Embryonic facial prominence (tissue), 1 donor: Measurements from ENCODE around the gene LZIC.
"Not testable (repeated sequence)": the region's sequence is repeated elsewhere in the genome, so short reads cannot be mapped to it uniquely, and the experiment has no call there.

Experiments
- DNase-seq: peaks from one replicate; pipeline ENCODE4 v3.0.0-alpha.2; 2016; ENCODE audit errors: extremely low spot score

Gene LZIC

DNA sequence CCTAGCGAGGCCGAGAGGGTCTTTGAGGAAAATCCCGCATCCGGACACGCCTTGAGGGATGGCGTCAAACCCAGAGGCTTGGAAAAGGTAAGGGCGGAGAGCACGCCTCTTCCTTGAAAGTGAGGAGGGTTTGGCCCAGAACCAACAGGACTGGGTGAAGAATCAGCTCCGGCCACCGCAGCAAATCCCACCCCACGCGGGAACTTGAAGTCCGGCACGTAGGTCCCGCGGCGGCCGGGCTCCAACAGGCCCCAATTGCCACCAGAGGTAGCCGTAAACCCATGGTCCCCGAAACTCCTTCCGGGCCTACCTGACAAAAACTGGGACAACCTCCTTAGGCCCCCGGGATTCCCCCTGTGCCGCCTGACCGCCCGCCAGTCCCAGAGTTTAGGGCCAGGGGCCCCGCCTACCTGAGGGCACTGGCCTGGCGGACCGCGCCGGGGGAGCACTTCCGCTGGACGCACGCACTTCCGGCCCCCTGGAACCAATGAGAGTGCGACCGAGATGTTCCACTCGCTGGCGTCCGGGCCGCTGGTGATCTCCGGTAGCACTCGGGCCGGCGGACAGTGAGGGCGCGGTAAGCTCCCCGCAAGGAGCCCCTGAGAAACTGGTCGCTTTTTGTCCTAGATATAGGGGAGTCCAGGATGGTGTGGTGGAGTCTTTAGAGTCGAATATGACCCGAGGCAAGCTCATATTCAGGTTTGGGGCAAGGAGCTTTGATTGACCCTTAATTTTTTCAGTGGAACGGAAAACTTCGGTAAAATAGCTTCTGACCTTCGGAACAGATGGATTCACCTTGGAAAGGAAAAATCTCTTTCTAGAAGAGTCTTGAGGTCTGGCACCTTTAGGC is at the start of gene LZIC, which contains the start of gene NMNAT1:
TSS of gene LZIC (minus strand) at position 453 of the 850 bp plus-strand sequence. CDS start 6,772 bp downstream, outside the sequence.
TSS of gene NMNAT1 (plus strand) at position 537 of the 850 bp plus-strand sequence. CDS start 28,599 bp downstream, outside the sequence.
- peak; percentile 83 for DNase-seq

DNA sequence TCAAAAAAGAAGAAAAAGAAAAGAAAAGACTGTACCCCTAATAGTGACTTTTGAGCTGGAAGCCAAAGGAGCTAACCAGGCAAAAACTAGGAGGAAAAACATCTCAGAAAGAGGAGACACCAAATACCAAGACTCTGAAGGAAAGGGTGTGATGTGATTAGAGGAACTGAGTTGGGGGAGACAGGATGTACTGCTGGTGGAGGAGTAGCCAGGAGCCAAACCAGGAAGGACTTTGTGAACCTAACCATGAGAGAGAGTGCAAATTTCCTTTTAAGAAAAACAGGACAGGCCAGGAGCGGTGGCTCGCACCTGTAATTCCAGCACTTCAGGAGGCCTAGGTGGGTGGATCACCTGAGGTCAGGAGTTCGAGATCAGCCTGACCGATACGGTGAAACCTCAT is 49.7 kb upstream of the LZIC start:
- DNase-seq: no peak

DNA sequence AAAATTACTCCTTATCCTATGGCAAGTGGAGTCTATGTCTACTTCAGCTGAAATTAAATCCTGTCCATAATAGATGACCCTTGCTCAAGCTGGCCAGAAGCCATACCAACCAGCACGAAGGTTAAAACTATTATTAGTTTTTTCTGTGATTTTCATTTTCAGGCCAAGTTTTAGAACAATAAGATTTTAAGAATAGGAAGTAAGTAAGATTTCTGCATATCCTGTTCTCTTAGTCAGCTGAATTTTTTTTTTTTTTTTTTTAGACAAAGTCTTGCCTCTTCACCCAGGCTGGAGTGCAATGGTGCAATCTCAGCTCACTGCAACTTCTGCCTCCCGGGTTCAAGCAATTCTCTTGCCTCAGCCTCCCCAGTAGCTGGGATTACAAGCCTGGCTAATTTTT is 47.8 kb upstream of the LZIC start:
- no peak for DNase-seq

DNA sequence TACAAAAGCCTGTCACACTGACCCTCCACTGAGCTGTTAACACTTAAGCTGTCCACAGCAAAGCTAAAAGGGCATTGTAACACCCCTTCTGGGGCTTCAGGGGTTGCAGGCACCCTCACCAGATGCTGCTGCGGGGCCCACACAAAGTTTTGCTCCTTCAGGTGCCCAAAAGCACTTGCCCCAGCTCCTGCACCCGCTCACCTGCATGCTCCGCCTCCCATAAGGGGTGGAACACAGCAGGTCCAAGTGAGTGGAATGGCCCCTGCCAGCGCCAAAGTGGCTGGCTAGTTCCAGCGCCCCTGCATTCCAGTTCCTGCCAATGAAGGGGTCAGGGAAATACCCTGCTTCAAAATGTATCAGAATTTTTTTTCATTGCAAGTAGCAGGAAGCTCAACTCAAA is 46.6 kb upstream of the LZIC start:
- no peak for DNase-seq

DNA sequence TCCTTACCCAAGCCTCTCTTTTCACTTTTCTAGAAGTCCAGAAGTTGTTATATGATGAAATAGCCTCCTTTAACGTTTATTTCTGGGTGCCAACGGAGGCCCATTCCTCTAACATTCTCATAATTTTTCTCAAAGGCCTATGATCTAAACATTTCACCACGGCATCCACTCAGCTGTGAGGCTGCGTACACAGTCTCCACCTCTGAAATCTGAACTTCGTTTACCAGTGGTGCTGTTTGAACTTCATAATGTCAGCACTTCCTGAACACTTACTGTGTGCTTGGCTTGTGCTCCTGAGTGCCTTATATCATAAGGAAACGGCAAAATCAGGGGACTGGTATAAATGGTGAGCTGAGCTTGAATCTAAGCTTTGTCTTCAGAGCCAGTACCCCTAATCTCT is 41.8 kb upstream of the LZIC start:
- DNase-seq: no peak

DNA sequence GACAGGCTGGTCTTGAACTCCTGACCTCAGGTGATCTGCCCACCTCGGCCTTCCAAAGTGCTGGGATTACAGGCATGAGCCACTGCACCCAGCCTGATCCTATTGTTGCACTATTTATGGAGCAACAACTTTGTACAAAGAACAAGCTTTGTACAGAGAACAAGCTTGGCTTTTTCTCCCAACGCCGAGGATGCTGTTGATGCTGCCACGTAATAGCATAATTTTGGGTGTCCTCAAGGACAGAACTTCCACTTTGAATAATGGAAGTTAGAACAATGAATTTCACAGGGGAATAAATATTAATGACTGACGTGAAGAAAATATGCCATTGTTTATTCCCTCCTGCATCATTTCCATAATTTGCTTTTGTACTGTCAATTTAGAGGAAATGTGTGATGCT is 41.1 kb upstream of the LZIC start:
- DNase-seq: no peak

DNA sequence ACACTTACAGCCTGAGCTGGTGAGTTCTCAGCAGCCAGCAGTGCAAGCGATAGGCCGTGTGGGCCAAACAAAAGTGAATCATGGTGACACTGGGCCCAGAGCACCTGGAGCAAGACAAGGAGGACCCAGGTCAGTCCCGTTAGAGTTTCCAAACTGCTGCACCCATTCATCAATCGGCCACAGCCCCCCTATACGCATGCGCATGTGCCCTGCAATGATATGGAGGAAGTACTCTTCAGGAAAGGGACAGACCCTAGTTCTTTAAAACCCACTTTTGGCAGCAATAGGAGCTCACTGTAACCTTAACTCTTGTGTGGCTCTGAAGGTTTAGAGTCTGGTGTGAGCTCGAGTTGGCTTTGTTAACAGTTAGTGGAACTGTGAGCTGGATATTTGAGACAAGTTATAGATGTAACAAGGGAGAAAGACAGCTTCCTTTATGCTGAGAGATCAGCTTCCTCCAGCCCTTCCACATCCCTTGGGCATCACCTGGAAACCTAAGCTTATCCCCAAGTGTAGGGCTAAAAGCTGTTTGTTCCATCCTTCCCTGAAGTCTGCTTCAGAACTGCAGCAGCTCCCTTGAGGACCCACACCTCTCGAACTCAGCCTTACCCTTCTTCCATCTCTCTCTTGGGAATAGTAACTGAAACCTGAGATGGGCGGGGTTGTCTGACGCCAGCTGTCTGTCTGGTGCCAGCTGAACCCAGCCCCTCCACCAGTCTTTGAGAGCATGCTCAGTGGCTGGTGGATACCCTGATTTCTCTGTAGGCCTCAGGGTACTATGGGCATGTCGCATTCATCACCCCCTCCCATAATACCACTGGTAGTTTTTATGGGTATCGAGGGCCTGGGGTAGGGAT is 17.7 kb upstream of the LZIC start:
- no peak for DNase-seq

DNA sequence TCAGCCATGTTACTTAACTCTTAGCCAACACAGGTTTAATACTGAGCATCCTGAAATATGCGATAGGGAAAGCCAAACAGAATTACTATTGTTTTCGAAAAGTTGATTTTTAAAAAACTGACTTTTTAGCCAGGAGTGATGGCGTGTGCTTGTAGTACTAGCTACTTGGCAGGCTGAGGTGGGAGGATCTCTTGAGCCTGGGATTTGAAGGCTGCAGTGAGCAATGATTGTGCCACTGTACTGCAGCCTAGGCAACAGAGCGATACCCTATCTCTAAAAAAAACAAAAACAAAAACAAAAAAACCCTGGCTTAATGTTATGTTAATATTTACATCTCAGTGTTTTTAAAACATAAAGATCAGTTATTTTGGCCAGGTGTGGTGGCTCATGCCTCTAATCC is 16.8 kb upstream of the LZIC start:
- DNase-seq: no peak

DNA sequence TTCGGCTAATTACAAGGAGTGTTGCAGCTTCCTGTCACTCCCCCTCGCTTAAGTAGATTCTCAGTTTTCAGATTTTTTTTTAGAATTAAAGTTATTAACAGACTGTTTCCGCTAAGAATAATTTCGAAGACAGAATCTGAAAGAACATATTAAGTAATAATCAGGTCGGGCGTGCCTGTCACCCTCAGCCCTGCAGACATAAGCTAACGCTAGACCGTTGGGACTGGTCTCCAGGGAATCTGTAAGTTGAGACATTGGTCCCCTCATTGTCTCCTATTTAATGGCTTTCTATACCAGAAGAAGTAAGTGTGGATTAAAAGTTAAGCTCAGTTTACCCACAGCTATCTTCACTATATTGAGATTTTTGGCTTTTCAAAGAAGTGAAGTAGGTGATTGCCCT is 14.5 kb upstream of the LZIC start:
- no peak for DNase-seq

DNA sequence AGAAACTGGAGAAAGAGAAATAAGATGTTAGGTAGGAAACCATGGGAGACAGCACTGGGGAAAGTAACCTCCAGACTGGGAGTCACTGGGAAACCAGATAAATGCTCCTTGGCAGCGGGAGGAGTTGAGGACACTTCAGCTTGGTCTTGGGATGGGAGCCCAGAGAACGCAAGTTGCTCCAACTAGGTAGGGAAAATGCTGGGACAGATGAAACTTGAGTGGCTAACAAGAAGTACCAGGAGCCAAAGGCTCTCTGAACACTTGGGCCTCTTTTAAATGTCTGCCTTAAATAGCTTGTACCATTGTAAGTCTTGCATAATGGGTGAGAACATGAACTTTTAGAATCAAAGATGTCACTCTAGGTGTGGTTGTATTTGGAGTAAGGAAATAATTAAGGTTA is 3.1 kb upstream of the LZIC start:
- no peak for DNase-seq

DNA sequence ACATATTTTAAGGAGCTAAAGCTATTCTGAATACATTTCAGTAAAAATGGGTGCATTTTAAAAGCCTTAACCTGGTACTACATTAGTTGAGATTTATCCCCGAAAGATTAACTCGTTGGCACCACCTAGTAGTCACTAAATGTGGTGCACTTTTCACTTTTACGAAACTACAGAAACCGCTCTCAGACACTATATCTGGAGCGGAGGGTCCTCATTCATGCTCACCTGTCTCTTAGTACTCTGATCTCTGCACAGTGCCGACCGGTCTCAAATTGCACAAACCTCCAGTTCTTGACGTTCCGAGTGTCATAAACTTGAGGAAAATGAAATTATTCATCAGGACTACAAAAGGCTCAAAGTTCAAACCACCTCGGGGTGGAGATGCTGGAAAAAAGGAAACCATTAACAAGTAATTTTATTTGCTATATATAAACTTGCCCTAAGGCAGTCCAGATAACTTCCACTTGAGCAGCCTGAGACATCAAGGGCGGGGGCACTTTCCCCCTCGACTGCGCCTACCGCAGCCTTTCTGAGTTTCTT is 722 bp downstream of the LZIC start:
- DNase-seq: no peak

DNA sequence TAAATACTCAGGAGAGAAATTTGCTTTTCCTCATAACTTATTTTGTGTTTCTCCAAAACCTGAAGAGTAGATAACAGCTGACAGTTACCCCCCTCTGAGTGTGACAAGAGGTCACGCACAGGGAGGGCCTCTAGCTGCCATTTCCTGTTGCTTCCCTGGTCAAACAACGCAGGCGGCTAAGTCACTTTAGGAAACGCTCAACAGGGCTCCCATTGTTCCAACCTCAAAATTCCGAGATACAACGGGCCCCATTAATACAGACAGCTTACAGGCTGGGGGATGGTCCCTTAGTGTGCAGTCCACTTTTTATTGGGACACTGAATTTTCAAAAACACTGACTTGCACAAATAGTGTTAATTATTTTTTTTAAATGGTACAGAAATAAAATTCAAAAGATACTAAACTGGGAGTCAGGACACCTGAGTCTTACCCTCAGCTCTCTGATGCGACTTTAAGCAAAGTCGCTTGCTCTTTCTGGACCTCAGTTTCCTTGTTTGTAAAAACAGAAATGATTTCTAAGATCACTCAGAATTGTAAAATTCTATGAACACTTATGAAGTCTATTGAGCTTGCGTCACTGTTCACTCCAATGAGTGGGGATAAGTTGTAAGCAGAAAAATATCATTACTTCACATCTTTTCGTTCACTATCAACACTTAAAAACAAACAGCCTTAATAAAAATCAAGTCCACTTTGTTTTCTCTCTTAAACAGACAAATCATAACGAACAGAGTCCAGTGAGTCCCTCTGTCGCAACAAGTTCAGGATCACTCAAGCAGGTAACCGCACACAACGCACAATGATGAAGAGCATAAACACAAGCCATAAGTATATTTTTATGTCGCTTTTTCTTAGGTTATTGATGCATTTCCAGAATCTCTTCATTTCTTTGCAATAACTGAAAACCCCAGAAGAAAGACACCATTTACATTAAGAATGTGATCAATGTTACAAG is 13.5 kb downstream of the LZIC start:
- DNase-seq: no peak

DNA sequence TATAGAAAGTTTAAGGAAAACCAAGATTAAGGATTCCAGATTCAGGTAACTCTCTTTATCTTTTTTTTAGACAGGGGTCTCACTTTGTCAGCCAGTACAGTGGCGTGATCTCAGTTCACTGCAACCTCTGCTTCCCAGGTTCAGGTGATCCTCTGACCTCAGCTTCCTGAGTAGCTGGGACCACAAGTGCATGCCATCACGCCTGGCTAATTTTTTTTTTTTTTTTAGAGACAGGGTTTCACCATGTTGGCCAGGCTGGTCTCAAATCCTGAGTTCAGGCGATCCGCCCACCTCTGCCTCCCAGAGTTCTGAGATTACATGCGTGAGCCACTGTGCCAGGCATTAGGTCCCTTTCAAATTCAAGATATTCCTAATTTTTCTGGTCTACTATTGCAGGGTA is 15.9 kb downstream of the LZIC start:
- DNase-seq: no peak

DNA sequence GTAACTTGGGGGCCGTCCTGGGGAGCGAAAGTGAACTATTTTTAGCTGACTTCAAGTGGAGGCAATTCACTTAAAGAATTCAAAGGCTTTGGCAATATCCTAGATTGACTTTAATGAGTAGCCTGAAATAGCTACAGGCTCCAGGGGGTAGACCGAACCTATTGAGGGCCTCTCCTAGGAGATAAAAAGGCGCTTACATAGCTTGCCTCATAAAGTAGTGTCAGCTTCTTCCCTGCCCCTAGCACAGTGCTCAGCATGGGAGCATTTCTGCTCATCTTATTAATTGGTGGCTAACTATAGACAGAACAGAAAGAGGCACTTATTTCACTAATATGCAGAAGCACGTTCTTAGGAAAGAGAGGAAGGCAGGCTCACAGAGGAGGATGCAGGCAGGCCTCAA is 20.8 kb downstream of the LZIC start:
- no peak for DNase-seq

DNA sequence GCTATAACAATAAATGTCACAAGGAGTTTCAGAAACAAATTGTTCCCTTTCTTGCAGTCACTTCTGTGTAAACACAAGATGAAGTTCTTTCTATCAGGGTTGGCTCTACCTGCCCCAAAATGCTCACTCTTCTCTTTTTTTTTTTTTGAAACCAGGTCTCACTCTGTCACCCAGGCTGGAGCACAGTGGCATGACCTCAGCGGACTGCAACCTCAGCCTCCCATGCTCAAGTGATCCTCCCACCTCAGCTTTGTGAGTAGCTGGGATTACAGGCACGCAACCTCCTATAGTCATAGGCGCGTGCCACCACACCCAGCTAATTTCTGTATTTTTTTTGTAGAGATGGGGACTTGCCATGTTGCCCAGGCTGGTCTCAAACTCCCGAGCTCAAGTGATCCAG is 22.6 kb downstream of the LZIC start:
- DNase-seq: no peak

DNA sequence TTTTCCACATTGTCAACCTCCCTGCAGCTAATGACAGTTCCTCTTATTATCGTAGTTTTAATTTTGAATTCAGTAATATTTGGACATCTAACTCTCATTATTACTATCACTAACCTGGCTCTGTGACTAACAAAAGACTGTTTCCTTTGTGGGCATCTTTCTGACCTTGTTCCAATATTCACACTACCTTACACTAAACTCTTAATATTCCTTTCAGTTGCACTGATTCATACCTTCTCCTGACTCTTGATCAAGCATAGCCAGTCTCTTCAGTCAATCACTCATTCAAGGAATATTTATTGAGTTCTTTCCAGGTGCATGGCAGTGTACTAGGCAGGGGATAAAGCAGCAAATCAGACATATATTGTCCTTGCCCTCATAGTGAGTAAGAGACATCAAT is 25.3 kb downstream of the LZIC start:
- no peak for DNase-seq

DNA sequence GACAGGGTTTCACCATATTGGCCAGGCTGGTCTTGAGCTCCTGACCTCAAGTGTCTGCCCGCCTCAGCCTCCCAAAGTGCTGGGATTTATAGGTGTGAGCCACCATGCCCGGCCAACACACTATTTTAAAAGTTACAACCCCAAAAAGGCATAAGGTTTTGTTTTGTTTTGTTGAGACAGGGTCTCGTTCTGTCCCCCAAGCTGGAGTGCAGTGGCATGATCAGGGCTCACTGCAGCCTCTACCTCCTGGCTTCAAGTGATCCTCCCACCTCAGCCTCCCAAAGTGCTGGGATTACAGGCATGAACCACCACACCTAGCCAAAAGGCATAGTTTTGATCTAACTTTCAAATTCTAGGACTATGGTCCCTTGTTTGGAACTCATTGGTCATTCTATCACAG is 25.7 kb downstream of the LZIC start:
- not testable (repeated sequence) for DNase-seq

DNA sequence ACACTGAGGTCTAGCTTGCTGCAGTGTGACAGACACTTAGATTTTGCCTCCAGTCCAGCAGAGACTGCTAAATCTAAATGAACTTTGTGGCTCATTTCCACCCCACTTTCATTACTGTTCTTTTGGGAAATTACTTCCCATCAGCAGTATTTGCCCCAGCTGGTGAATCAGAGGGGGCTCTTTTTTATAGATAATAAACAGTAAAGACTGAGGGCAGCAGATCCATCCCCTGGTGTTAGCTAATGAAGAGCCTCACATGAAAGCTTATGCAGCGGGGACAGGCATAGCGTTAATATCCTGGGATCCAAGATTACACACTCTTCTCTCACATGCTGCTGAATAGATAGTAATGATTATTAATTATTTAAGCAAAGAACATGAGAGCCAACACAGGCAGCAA is 26.7 kb downstream of the LZIC start:
- no peak for DNase-seq

DNA sequence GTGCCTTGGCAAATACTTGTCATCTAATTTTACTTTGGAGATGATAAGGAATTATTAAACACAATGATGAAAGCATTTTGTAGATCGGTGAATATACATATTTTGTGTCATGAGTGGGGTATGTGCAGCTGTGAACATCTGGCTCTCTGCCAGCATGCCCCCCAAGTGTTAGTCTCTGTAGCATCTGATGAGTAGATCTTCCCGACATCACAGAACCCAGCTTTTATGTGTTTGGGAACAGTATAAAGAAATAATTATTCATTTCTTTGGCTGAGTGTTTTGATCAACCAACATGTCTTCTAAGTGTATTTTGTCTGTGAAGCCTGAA is 28.6 kb downstream of the LZIC start:
- no peak for DNase-seq

DNA sequence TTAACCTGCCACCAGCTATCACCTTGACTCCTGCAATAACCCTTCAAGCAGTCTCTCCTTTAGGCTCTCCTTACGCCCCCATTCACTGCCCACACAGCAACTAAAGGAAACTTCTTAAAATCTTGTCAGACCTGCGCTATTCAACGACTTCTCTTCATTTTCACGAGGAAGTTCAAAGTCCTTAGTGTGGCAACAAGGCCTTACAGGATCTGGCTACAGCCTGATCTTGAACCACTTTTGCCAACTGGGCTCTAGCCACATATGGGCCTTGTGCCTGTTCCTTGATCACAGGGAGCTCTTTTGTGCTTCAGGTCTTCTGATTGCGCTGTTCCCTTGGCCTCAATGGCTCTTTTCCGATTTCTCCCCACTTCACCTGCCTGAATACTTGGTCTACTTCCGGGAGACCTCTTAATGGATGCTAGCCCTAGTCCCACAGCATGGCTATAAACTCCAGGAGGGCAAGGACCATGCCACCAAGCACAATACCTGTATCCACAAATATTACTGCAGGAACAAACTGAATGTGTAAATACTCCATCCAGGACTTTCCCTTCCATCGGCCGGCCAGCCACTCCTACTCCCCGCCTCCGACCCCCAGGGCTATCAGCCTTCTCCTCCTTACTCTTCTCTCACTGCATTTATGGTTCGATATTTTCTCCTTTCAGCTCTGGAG is 30.8 kb downstream of the LZIC start:
- no peak for DNase-seq
